Left lung (tissue), 10 donors: ENCODE measurements around the gene RHOF. TPM values are rescaled to one million over a fixed set of nuclear protein-coding genes. Genes with fewer than 3 reads are reported as not detected.

Source experiments
- ATAC-seq: fragments of 200-7000 bp; cut with Tn5 transposase; one replicate; pipeline ENCODE4 v1.9.1; 2020; ENCODE audit warnings: moderate library complexity
- DNase-seq, 4 donors: peaks; one replicate each; pipeline ENCODE4 v3.0.0-alpha.2; 2013 to 2020
- H3K27ac ChIP-seq, 2 donors: fragments of 200-600 bp; sonication (generic) in 1 of 2; one replicate each; pipeline versions ENCODE4 v1.5.0 to v1.8.0; 2020 to 2021
- H3K27me3 ChIP-seq, 2 donors: fragments of 200-600 bp; sonication (generic) in 1 of 2; one replicate each; pipeline versions ENCODE4 v1.5.0 to v1.8.0; 2020 to 2021
- H3K36me3 ChIP-seq, 2 donors: fragments of 200-600 bp; sonication (generic) in 1 of 2; one replicate each; pipeline versions ENCODE4 v1.5.0 to v1.8.0; 2020 to 2021
- H3K4me1 ChIP-seq, 2 donors: fragments of 200-600 bp; one replicate each; pipeline ENCODE4 v1.8.0; 2021
- H3K4me3 ChIP-seq, 2 donors: fragments of 200-600 bp; sonication (generic) in 1 of 2; one replicate each; pipeline versions ENCODE4 v1.5.0 to v1.8.0; 2020 to 2021; ENCODE audit warnings: mild to moderate bottlenecking in 1 of 2
- H3K9me3 ChIP-seq, 2 donors: fragments of 200-600 bp; sonication (generic) in 1 of 2; one replicate each; pipeline versions ENCODE4 v1.5.0 to v1.8.0; 2020 to 2021
- CTCF ChIP-seq, 2 donors: fragments of 200-600 bp; sonication (generic) in 1 of 2; IDR thresholded peaks; one replicate each; pipeline versions ENCODE4 v1.5.0 to v1.8.0; 2021; ENCODE audit warnings: antibody characterized with exemption in 2 of 2
- intact Hi-C, 2 donors: fragments of 100-400 bp; cut with DNase I; formaldehyde crosslinking; loops; one replicate each; pipeline versions ENCODE4 v1.11.2 to v1.14.2; 2022
- polyA plus RNA-seq, 6 donors: library from polyadenylated mRNA; unstranded; fragments of 120-200 nt; gene quantifications; one replicate each; pipeline ENCODE4 v1.2.1, GENCODE V29; 2013; ENCODE audit not compliant: insufficient read length in 6 of 6
- total RNA-seq, 2 donors: library from RNA; stranded (reverse); fragmentation: NEBNext Ultra II Directional; extraction: Animal tissue kit (Norgen Biotek cat#: 25700); gene quantifications; one replicate each; pipeline ENCODE4 v1.2.1, GENCODE V29; 2021
- donor health status: DM: no; HTN: yes; CAD: no.
- donor health status: DM: no; HTN: no; CAD: no.

The RHOF gene
- total and polyA plus RNA-seq, 8 donors, result 8.5 to 48.3 (median 12.3) TPM

DNA sequence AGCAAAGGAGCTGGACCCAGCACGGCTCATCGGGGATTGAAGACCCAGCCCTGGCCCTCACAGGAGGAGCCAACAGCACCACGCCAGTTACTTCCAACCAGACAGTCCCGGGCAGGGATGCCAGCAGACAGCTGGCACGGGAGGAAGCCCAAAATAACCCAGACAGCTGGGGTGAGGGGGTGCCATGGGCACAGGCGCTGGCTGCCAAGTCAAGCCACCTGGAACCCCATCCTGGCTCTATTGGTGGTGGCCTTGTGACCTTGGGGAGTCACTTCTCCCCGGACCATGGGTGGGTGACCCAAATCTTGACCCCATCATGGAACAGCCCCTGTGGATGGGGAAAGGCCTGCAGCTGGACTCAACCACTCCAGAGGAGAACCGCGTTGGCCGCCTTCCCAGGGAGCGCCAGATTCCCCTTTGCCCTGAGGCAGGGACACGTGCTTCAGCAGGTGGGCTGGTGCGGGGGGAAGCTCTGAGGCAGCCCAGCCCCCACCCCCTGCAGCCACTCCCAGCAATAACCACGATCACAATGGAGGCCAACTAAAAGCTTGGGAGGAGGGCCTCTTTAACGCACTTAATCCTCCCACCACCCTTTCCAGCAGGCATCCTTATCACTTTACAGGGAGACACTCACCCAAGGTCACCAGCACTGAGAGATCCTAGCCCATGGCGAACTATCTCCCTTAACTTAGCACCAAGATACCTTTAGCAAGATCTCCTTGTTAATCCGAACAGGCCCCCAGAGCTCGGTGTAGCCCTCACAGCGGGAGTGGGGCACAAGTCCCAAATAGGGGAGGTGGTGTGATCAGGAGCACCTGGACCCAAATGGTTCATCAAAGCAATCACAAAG lies 4.7 kb upstream of the RHOF start:
- no peak for TF ChIP-seq CTCF (IDR thresholded peaks at IDR 0.05)
- ATAC-seq, result no peak
- intact Hi-C loops, result loop anchor here in 1 of 2 donors (10.0 kb wide), 1 partner anchor 87 kb away; the partner anchor contains the start of gene PSMD9
- Histone ChIP-seq H3K27ac (peak overlapping the region; percentile 100), H3K27me3 (no peaks in the 10 kb centered on the region), H3K4me1 (peaks cover 45 to 69% of the 10 kb centered on the region in 2 donors), H3K36me3 (peaks cover 0 to 28% of the 10 kb centered on the region in 2 donors), H3K9me3 (no peaks in the 10 kb centered on the region), H3K4me3 (peak overlapping the region in 1 of 2 donors; percentile 86)
- DNase-seq, result peak in 2 of 4 donors; percentile 76 to 83

GRCh38 chr12:121796855-121797751 lies 3.6 kb upstream of the RHOF start:
- peak overlapping the region in 1 of 2 donors; percentile 86 for H3K4me3 ChIP-seq
- H3K27ac ChIP-seq, result peak overlapping the region; percentile 62 to 100
- H3K36me3 ChIP-seq, result peaks cover 0 to 28% of the 10 kb centered on the region in 2 donors
- intact Hi-C loops, result loop anchor here in 1 of 2 donors (10.0 kb wide), 1 partner anchor 88 kb away; the partner anchor contains the start of gene PSMD9
- no peaks in the 10 kb centered on the region for H3K27me3 ChIP-seq
- DNase-seq (peak; percentile 81 to 97 (median 92)), ATAC-seq (peak; percentile 37)
- peak; percentile 21 to 35 for TF ChIP-seq CTCF (IDR thresholded peaks at IDR 0.05)
- H3K9me3 ChIP-seq, result no peaks in the 10 kb centered on the region
- peaks cover 45 to 75% of the 10 kb centered on the region in 2 donors for H3K4me1 ChIP-seq

- H3K9me3 ChIP-seq, result no peaks in the 10 kb centered on the region
- peak; percentile 89 to 96 for TF ChIP-seq CTCF (IDR thresholded peaks at IDR 0.05)
- ATAC-seq, result peak; percentile 51
- DNase-seq, result peak; percentile 86 to 96 (median 90)
- peaks cover 0 to 28% of the 10 kb centered on the region in 2 donors for H3K36me3 ChIP-seq
- peaks cover 45 to 90% of the 10 kb centered on the region in 2 donors for H3K4me1 ChIP-seq
- intact Hi-C loops, result loop anchor here in 1 of 2 donors (10.0 kb wide), 1 partner anchor 90 kb away; the partner anchor contains the start of gene PSMD9
- peak overlapping the region in 1 of 2 donors; percentile 69 for H3K4me3 ChIP-seq
- H3K27ac ChIP-seq, result peak overlapping the region; percentile 82 to 100
- H3K27me3 ChIP-seq, result no peaks in the 10 kb centered on the region
These were observed 1.8 kb upstream of the RHOF start for GRCh38 chr12:121795034-121795968.

DNA sequence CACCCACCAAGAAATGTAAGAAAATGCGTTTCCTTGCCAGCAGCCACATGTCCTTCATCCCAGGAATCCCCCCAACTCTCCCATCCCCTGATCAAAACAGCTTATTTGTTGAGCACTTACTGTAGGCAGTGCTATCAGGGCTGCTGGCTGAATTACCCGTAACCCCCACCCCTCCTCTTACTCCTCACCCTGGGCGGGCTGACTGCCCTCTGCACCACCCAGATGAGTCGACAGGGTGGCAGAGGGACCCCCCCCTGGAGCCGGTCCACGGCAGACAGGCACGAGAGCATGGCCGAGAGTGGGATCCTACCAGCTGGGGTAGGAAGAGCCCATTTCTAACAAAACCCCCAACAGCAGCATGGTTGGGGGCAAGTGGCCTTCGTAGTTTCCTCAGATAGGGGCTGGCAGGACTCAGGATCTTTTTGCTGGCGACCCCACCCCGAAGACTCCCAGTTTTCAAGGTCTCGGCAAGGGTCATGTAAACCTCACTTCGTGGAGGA lies 1.1 kb upstream of the RHOF start:
- no peaks in the 10 kb centered on the region for H3K27me3 ChIP-seq
- H3K9me3 ChIP-seq, result no peaks in the 10 kb centered on the region
- intact Hi-C loops, result loop anchor here in 1 of 2 donors (10.0 kb wide), 1 partner anchor 90 kb away; the partner anchor contains the start of gene PSMD9
- peak overlapping the region; percentile 82 to 100 for H3K27ac ChIP-seq
- DNase-seq (peak in 2 of 4 donors; percentile 64 to 81), ATAC-seq (peak; percentile 4)
- H3K4me3 ChIP-seq, result peak overlapping the region in 1 of 2 donors; percentile 69
- H3K36me3 ChIP-seq, result peaks cover 0 to 28% of the 10 kb centered on the region in 2 donors
- no peak for TF ChIP-seq CTCF (IDR thresholded peaks at IDR 0.05)
- H3K4me1 ChIP-seq, result peaks cover 45 to 98% of the 10 kb centered on the region in 2 donors
